HepG2 (cell line): ENCODE results near the gene TBC1D4. TPM values are rescaled to one million over a fixed set of nuclear protein-coding genes. Genes with fewer than 3 reads are reported as not detected.

Experiments used
- ATAC-seq: fragments of 200-7000 bp; cut with Tn5 transposase; 3 replicates; pipeline ENCODE4 v1.9.1; 2020; ENCODE audit warnings: mild to moderate bottlenecking, moderate library complexity
- BruUV-seq: library from RNA; stranded (reverse); fragments of 400-500 nt; replicated peaks from 2 replicates; lab custom pipeline; 2021; lab: Mats Ljungman, UMichigan
- CTCF ChIA-PET: fragments of 300-600 bp; formaldehyde crosslinking; extraction: SDS; loops from one replicate; lab custom pipeline; 2021; ENCODE audit warnings: low total read pairs, inconsistent platforms, low intra/inter-chr PET ratio; lab: Yijun Ruan, JAX
- POLR2A ChIA-PET: fragments of 350-600 bp; sonication (Branson Sonifier 250); formaldehyde crosslinking; loops from one replicate; lab custom pipeline; 2020; ENCODE audit warnings: antibody characterized with exemption, inconsistent platforms; lab: Yijun Ruan, JAX
- DNase-seq: peaks from one replicate; pipeline ENCODE4 v3.0.0-alpha.2; 2015; ENCODE audit warnings: low spot score
- FAIRE-seq: peaks from 3 replicates; lab custom pipeline; 2011; peaks lifted over from hg19 to GRCh38; lab: Jason Lieb, UNC
- H2AFZ ChIP-seq: one replicate; pipeline ENCODE4 v1.6.1; 2011; ENCODE audit warnings: low read length, inconsistent platforms
- H3K27ac ChIP-seq: fragments of 300-600 bp; 3 replicates; pipeline ENCODE4 v1.8.0; 2011; ENCODE audit warnings: mixed run types, mild to moderate bottlenecking, mixed read lengths, low read length, inconsistent platforms; ENCODE audit not compliant: insufficient read depth; ENCODE audit errors: extremely low read length
- H3K27me3 ChIP-seq, 2 experiments: fragments of 200-600 bp in 1 of 2; 2 replicates in 1 of 2; 3 replicates in 1 of 2; pipeline versions ENCODE4 v1.6.0 to v1.8.0; 2011; ENCODE audit warnings: low read length in 2 of 2, mild to moderate bottlenecking in 2 of 2, moderate library complexity in 2 of 2, inconsistent platforms in 1 of 2; ENCODE audit not compliant: insufficient read depth in 2 of 2, control insufficient read depth in 1 of 2
- H3K36me3 ChIP-seq, 2 experiments: fragments of 200-600 bp in 1 of 2; replicated peaks in 1 of 2; 2 replicates in 1 of 2; 3 replicates in 1 of 2; pipeline versions ENCODE4 v1.5.1 to v1.8.0; 2011; ENCODE audit warnings: low read length in 2 of 2, inconsistent platforms in 1 of 2; ENCODE audit not compliant: insufficient read depth in 2 of 2, control insufficient read depth in 1 of 2
- H3K4me1 ChIP-seq: 2 replicates; pipeline ENCODE4 v1.5.1; 2012; ENCODE audit warnings: low read length, inconsistent platforms; ENCODE audit not compliant: insufficient read depth
- H3K4me2 ChIP-seq: 2 replicates; pipeline ENCODE4 v1.6.0; 2011; ENCODE audit warnings: low read depth, low read length, inconsistent platforms
- H3K4me3 ChIP-seq, 3 experiments: fragments of 200-600 bp in 1 of 3; sonication (generic), shearing (Covaris generic) in 1 of 3; replicated peaks in 1 of 3; 2 replicates each; pipeline ENCODE4 v1.5.1; 2011 to 2016; ENCODE audit warnings: low read length in 3 of 3, inconsistent platforms in 2 of 3, low read depth in 2 of 3, mild to moderate bottlenecking in 2 of 3, control low read depth in 1 of 3, mixed read lengths in 1 of 3; ENCODE audit not compliant: insufficient read depth in 1 of 3
- H3K79me2 ChIP-seq: one replicate; pipeline ENCODE4 v1.6.1; 2011; ENCODE audit warnings: low read length, inconsistent platforms; ENCODE audit not compliant: insufficient read depth
- H3K9ac ChIP-seq: 2 replicates; pipeline ENCODE4 v1.6.0; 2011; ENCODE audit warnings: mild to moderate bottlenecking, low read depth, low read length, inconsistent platforms; ENCODE audit not compliant: insufficient read depth
- H3K9me3 ChIP-seq: 2 replicates; pipeline ENCODE4 v1.5.1; 2012; ENCODE audit warnings: mild to moderate bottlenecking, low read length
- H4K20me1 ChIP-seq: 2 replicates; pipeline ENCODE4 v1.6.0; 2011; ENCODE audit warnings: inconsistent platforms, mild to moderate bottlenecking, low read length, moderate library complexity; ENCODE audit not compliant: insufficient read depth
- AGO2 ChIP-seq: fragments of 200-400 bp; formaldehyde crosslinking; optimal IDR thresholded peaks from 2 replicates; pipeline ENCODE3; 2017; ENCODE audit warnings: mild to moderate bottlenecking, low read depth, low read length, moderate library complexity
- KDM1A ChIP-seq: IDR thresholded peaks from 2 replicates; pipeline ENCODE4 v1.6.1; 2016; ENCODE audit warnings: missing compliant biosample characterization
- KLF16 ChIP-seq, 2 experiments: sonication (generic) in 1 of 2; formaldehyde crosslinking in 1 of 2; IDR thresholded peaks; 2 replicates each; pipeline versions ENCODE4 v1.6.1 to v1.8.0; 2016 to 2023; ENCODE audit warnings: missing genetic modification reagents in 2 of 2, missing compliant biosample characterization in 1 of 2
- ZNF18 ChIP-seq: sonication (generic); formaldehyde crosslinking; IDR thresholded peaks from 2 replicates; pipeline ENCODE4 v1.8.0; 2022; ENCODE audit warnings: mild to moderate bottlenecking, missing genetic modification reagents; ENCODE audit not compliant: insufficient replicate concordance
- WGBS: methylation state at CpG from one replicate; pipeline ENCODE4 v1.1.6; 2017; ENCODE audit warnings: low lambda C conversion rate; 5-methylcytosine and 5-hydroxymethylcytosine counted together
- in situ Hi-C: cut with HindIII; loops from 2 replicates; pipeline ENCODE4 v1.10.0; 2017; ENCODE audit warnings: low pct_unique_long_range_greater_than_20kb; ENCODE audit not compliant: extremely low pct_ligation_motif_present
- intact Hi-C: fragments of 100-400 bp; cut with micrococcal nuclease; formaldehyde crosslinking; loops from one replicate; pipeline ENCODE4 v1.10.0; 2022; ENCODE audit not compliant: unreplicated experiment
- polyA plus RNA-seq, 8 experiments: library from polyadenylated mRNA; depleted of rRNA in 3 of 8; stranded (reverse) in 7 of 8; unstranded in 1 of 8; fragments of >200 nt; fragmentation: Illumina TruSeq in 4 of 8; extraction: Trizol in 4 of 8; gene quantifications; 2 replicates each; pipeline versions ENCODE4 v1.2.1 to v1.2.3, GENCODE V29; 2011 to 2016; ENCODE audit warnings: low read depth in 4 of 8, missing spikeins in 1 of 8, mixed read lengths in 1 of 8; ENCODE audit not compliant: insufficient read depth in 1 of 8
- total RNA-seq, 5 experiments: library from RNA; depleted of rRNA; stranded (reverse); fragments of >200 nt; fragmentation: Illumina TruSeq; extraction: Trizol; gene quantifications; 2 replicates each; pipeline ENCODE4 v1.2.3, GENCODE V29; 2016; ENCODE audit warnings: low read depth in 1 of 5
- TF ChIP-seq, protein P1 (sequence below): IDR thresholded peaks from 2 replicates; pipeline ENCODE4 v1.6.1; 2016; ENCODE audit warnings: low read depth

Gene TBC1D4
- total and polyA plus RNA-seq, 2 of the 13 experiments (the other 11 are each of a cell fraction or from before 2014, with no cell fraction given): 35.9 to 64.4 TPM

GRCh38 chr13:75362026-75362425 is 119.9 kb downstream of the TBC1D4 start:
- Histone ChIP-seq H3K79me2 (peaks cover 44% of the 10 kb centered on the region), H3K9me3 (no peaks in the 10 kb centered on the region), H3K27me3 (no peaks in the 10 kb centered on the region), H3K27ac (no peak overlapping the region), H3K4me2 (no peak overlapping the region), H3K4me1 (peaks cover 55% of the 10 kb centered on the region), H4K20me1 (peaks cover 16% of the 10 kb centered on the region), H3K4me3 (no peak overlapping the region), H3K36me3 (peaks cover 7 to 26% of the 10 kb centered on the region in 2 experiments), H3K9ac (no peak overlapping the region), H2AFZ (no peak overlapping the region)
- no peak for DNase-seq
- ChIA-PET POLR2A (no interaction called here), CTCF (no interaction called here)
- intact Hi-C loops (no loop called here), in situ Hi-C loops (no loop called here)
- no peak for TF ChIP-seq KDM1A (CRISPR knock-in tag)
- TF ChIP-seq AGO2: peak; percentile 81
- no peak for FAIRE-seq
- WGBS: 98% methylated on average over 17 of the region's 28 CpGs
- BruUV-seq: no TSS peak
- ATAC-seq: no peak

DNA sequence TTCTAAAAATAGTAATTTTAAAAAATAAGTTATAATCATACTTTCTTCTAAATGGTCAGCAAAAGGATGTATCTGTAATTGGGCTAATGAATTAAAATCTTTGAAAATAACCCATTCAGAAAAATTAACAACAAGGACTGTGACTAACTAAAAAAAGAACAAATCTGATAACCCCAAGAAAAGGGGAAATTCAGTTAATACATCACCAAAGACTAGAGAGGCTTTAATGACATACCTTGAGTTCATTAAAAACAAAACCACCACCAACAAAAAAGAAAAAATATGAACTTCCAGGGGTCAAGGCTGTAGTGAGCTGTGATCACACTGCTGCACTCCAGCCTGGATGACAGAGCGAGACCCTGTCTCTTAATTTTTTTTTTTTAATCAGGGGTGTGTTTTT is 121.8 kb downstream of the TBC1D4 start:
- H3K79me2 ChIP-seq: peaks cover 29% of the 10 kb centered on the region
- WGBS: no CpG with 5 or more reads among the region's 1 CpG
- peaks cover 16% of the 10 kb centered on the region; the same call in 1 of the 2 replicates for H4K20me1 ChIP-seq
- intact Hi-C loops: no loop called here
- no peaks in the 10 kb centered on the region for H3K27me3 ChIP-seq
- H3K4me3 ChIP-seq: no peak overlapping the region
- ATAC-seq (no peak), DNase-seq (no peak), FAIRE-seq (no peak)
- H2AFZ ChIP-seq: no peak overlapping the region
- no peak overlapping the region for H3K27ac ChIP-seq
- peaks cover 37% of the 10 kb centered on the region for H3K4me1 ChIP-seq
- POLR2A ChIA-PET: no interaction called here
- no TSS peak for BruUV-seq
- H3K36me3 ChIP-seq: peaks cover 12 to 43% of the 10 kb centered on the region in 2 experiments
- in situ Hi-C loops: no loop called here
- no peaks in the 10 kb centered on the region for H3K9me3 ChIP-seq
- no peak overlapping the region for H3K9ac ChIP-seq
- CTCF ChIA-PET: no interaction called here
- H3K4me2 ChIP-seq: no peak overlapping the region
- TF ChIP-seq ZNF18: no peak
- no peak for TF ChIP-seq KLF16 (CRISPR knock-in tag; IDR thresholded peaks at IDR 0.05)
- TF ChIP-seq, protein P1, sequence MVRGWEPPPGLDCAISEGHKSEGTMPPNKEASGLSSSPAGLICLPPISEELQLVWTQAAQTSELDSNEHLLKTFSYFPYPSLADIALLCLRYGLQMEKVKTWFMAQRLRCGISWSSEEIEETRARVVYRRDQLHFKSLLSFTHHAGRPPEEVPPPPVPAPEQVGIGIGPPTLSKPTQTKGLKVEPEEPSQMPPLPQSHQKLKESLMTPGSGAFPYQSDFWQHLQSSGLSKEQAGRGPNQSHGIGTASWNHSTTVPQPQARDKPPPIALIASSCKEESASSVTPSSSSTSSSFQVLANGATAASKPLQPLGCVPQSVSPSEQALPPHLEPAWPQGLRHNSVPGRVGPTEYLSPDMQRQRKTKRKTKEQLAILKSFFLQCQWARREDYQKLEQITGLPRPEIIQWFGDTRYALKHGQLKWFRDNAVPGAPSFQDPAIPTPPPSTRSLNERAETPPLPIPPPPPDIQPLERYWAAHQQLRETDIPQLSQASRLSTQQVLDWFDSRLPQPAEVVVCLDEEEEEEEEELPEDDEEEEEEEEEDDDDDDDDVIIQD (CRISPR knock-in tag): no peak
